Measurements from ENCODE around the gene MXRA7.

The MXRA7 gene

DNA sequence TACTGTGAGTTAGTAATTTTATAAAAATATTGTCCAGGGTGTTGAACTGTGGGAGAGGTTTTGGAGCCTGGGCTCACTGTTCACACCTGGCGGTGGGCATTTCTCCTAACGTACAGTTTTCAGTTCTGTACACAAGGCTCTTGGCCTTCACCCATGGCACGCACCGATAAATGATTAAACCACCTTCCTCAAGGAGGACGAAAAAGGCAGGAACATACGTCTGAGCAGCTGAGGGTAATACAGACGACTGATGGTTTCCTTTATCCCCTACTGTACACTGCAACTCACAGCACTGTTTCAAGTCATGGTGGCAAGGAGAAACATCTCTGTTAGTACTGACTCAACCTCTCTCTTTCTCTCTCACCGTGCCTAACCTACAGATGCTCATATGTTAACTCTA lies 65.8 kb downstream of the MXRA7 start:
- H3K9me3 ChIP-seq (replicated peaks in 1 of 2; ENCODE audit: control insufficient read depth in 2 of 2, insufficient read depth in 1 of 2, low read depth in 1 of 2, low read length in 2 of 2), result peaks cover 0 to 9% of the 10 kb centered on the region in 2 donors
- H3K36me3 ChIP-seq (replicated peaks in 1 of 2; ENCODE audit: control insufficient read depth in 2 of 2, insufficient read depth in 2 of 2, low read length in 2 of 2), result no peaks in the 10 kb centered on the region
- no peak overlapping the region for H3K27ac ChIP-seq (replicated peaks; ENCODE audit: low read length)
- no peak overlapping the region for H3K18ac ChIP-seq (ENCODE audit: low read length)
- H3K14ac ChIP-seq (ENCODE audit: low read length), result no peak overlapping the region
- H2AFZ ChIP-seq (ENCODE audit: low read length), result no peak overlapping the region
- H3K4me3 ChIP-seq (ENCODE audit: low read length in 2 of 2), result no peak overlapping the region
- H3K23ac ChIP-seq (ENCODE audit: low read depth, low read length, poor library complexity), result no peak overlapping the region
- no peak overlapping the region for H2AK5ac ChIP-seq (ENCODE audit: low read depth, low read length)
- H3K4ac ChIP-seq (ENCODE audit: low read length), result no peak overlapping the region
- peaks cover 4 to 7% of the 10 kb centered on the region in 2 donors for H3K4me1 ChIP-seq (ENCODE audit: control insufficient read depth in 2 of 2, insufficient read depth in 1 of 2, low read depth in 1 of 2, low read length in 2 of 2)
- no peak overlapping the region for H2BK5ac ChIP-seq (ENCODE audit: low read length)
- H3K79me1 ChIP-seq (ENCODE audit: low read depth, low read length), result no peaks in the 10 kb centered on the region
- no peak overlapping the region for H4K8ac ChIP-seq (ENCODE audit: low read depth, low read length)
- no peak overlapping the region for H4K91ac ChIP-seq (ENCODE audit: low read depth, low read length, poor library complexity)
- peaks cover 0 to 3% (median 3%) of the 10 kb centered on the region in 3 experiments for H3K27me3 ChIP-seq (ENCODE audit: control insufficient read depth in 3 of 3, insufficient read depth in 3 of 3, low read depth in 1 of 3, low read length in 3 of 3)
- no peak overlapping the region for H2BK15ac ChIP-seq (ENCODE audit: low read length)
- no peak overlapping the region for H3K9ac ChIP-seq (ENCODE audit: low read depth, low read length, poor library complexity)
- H3K4me2 ChIP-seq (ENCODE audit: insufficient read depth, low read length, poor library complexity, severe bottlenecking), result no peak overlapping the region
- DNase-seq (ENCODE audit: low spot score), result no peak
- H2BK120ac ChIP-seq (ENCODE audit: low read depth, low read length), result no peak overlapping the region
- no peak overlapping the region for H2BK12ac ChIP-seq (ENCODE audit: low read length)
- no CpG with 5 or more reads among the region's 8 CpGs for WGBS, 2 donors (ENCODE audit: extremely low coverage in 2 of 2, insufficient read length in 2 of 2, insufficient replicate concordance in 1 of 2)

GRCh38 chr17:76643553-76644148 lies 67.1 kb downstream of the MXRA7 start, which contains the start of gene ST6GALNAC1:
Gene ST6GALNAC1, minus strand, starts transcription at chr17:76643757. Its CDS starts 119 bp downstream, at chr17:76643638.
- no peak within 1 kb of the TSS for H3K4me3 ChIP-seq (ENCODE audit: low read length in 2 of 2)
- H3K4me2 ChIP-seq (ENCODE audit: insufficient read depth, low read length, poor library complexity, severe bottlenecking), result no peak within 1 kb of the TSS
- no peak for DNase-seq (ENCODE audit: low spot score)
- H2BK5ac ChIP-seq (ENCODE audit: low read length), result no peak within 1 kb of the TSS
- H3K27me3 ChIP-seq (ENCODE audit: control insufficient read depth in 3 of 3, insufficient read depth in 3 of 3, low read depth in 1 of 3, low read length in 3 of 3), result peaks cover 0 to 3% (median 3%) of the 10 kb centered on the region in 3 experiments
- peak within 1 kb of the TSS; percentile 36 for H2AFZ ChIP-seq (ENCODE audit: low read length)
- no peak within 1 kb of the TSS for H3K27ac ChIP-seq (replicated peaks; ENCODE audit: low read length)
- H2BK120ac ChIP-seq (ENCODE audit: low read depth, low read length), result no peak within 1 kb of the TSS
- H3K79me1 ChIP-seq (ENCODE audit: low read depth, low read length), result no peaks in the 10 kb centered on the region
- peak within 1 kb of the TSS; percentile 47 for H3K9ac ChIP-seq (ENCODE audit: low read depth, low read length, poor library complexity)
- H3K36me3 ChIP-seq (replicated peaks in 1 of 2; ENCODE audit: control insufficient read depth in 2 of 2, insufficient read depth in 2 of 2, low read length in 2 of 2), result no peaks in the 10 kb centered on the region
- no peak within 1 kb of the TSS for H2BK15ac ChIP-seq (ENCODE audit: low read length)
- no peak within 1 kb of the TSS for H3K14ac ChIP-seq (ENCODE audit: low read length)
- no peak within 1 kb of the TSS for H2BK12ac ChIP-seq (ENCODE audit: low read length)
- H3K18ac ChIP-seq (ENCODE audit: low read length), result no peak within 1 kb of the TSS
- no peak within 1 kb of the TSS for H4K8ac ChIP-seq (ENCODE audit: low read depth, low read length)
- H3K4ac ChIP-seq (ENCODE audit: low read length), result no peak within 1 kb of the TSS
- H3K9me3 ChIP-seq (replicated peaks in 1 of 2; ENCODE audit: control insufficient read depth in 2 of 2, insufficient read depth in 1 of 2, low read depth in 1 of 2, low read length in 2 of 2), result peaks cover 0 to 9% of the 10 kb centered on the region in 2 donors
- H3K23ac ChIP-seq (ENCODE audit: low read depth, low read length, poor library complexity), result no peak within 1 kb of the TSS
- no peak within 1 kb of the TSS for H2AK5ac ChIP-seq (ENCODE audit: low read depth, low read length)
- no CpG with 5 or more reads among the region's 7 CpGs for WGBS, 2 donors (ENCODE audit: extremely low coverage in 2 of 2, insufficient read length in 2 of 2, insufficient replicate concordance in 1 of 2)
- peaks cover 6 to 7% of the 10 kb centered on the region in 2 donors for H3K4me1 ChIP-seq (ENCODE audit: control insufficient read depth in 2 of 2, insufficient read depth in 1 of 2, low read depth in 1 of 2, low read length in 2 of 2)
- H4K91ac ChIP-seq (ENCODE audit: low read depth, low read length, poor library complexity), result no peak within 1 kb of the TSS

DNA sequence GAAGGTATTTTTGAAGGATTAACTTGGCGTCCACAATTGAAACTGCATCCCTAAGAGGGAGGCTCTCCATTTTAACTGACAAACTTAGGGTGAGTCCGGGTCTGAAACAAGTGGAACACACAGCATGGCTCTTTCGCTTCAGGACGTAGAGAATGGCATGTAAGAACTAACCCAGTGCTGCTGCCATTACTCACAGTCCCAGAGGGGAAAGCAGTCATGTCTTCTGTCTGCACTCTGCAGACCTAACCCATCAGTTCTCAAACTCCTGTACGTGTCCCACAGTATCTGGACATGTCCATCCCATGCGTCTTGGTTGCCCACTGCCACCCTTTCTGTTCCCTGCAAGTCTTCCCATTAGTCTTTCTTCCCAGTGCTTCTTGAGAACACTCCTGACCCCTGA lies 67.8 kb downstream of the MXRA7 start:
- Histone ChIP-seq H2BK12ac (ENCODE audit: low read length) (no peak overlapping the region), H2BK5ac (ENCODE audit: low read length) (no peak overlapping the region), H4K8ac (ENCODE audit: low read depth, low read length) (no peak overlapping the region), H4K91ac (ENCODE audit: low read depth, low read length, poor library complexity) (no peak overlapping the region), H2AFZ (ENCODE audit: low read length) (peak overlapping the region; percentile 36), H3K4me1 (ENCODE audit: control insufficient read depth in 2 of 2, insufficient read depth in 1 of 2, low read depth in 1 of 2, low read length in 2 of 2) (peaks cover 6 to 7% of the 10 kb centered on the region in 2 donors), H3K9me3 (replicated peaks in 1 of 2; ENCODE audit: control insufficient read depth in 2 of 2, insufficient read depth in 1 of 2, low read depth in 1 of 2, low read length in 2 of 2) (peaks cover 0 to 9% of the 10 kb centered on the region in 2 donors), H3K27ac (replicated peaks; ENCODE audit: low read length) (no peak overlapping the region), H3K9ac (ENCODE audit: low read depth, low read length, poor library complexity) (peak overlapping the region; percentile 47), H3K27me3 (ENCODE audit: control insufficient read depth in 3 of 3, insufficient read depth in 3 of 3, low read depth in 1 of 3, low read length in 3 of 3) (peaks cover 0 to 3% (median 3%) of the 10 kb centered on the region in 3 experiments), H3K4me2 (ENCODE audit: insufficient read depth, low read length, poor library complexity, severe bottlenecking) (no peak overlapping the region), H3K79me1 (ENCODE audit: low read depth, low read length) (no peaks in the 10 kb centered on the region), H3K4ac (ENCODE audit: low read length) (no peak overlapping the region), H2AK5ac (ENCODE audit: low read depth, low read length) (no peak overlapping the region), H3K23ac (ENCODE audit: low read depth, low read length, poor library complexity) (no peak overlapping the region), H3K14ac (ENCODE audit: low read length) (no peak overlapping the region), H2BK120ac (ENCODE audit: low read depth, low read length) (no peak overlapping the region), H3K18ac (ENCODE audit: low read length) (no peak overlapping the region), H3K4me3 (ENCODE audit: low read length in 2 of 2) (no peak overlapping the region), H2BK15ac (ENCODE audit: low read length) (no peak overlapping the region), H3K36me3 (replicated peaks in 1 of 2; ENCODE audit: control insufficient read depth in 2 of 2, insufficient read depth in 2 of 2, low read length in 2 of 2) (no peaks in the 10 kb centered on the region)
- DNase-seq (ENCODE audit: low spot score), result no peak
- WGBS, 2 donors (ENCODE audit: extremely low coverage in 2 of 2, insufficient read length in 2 of 2, insufficient replicate concordance in 1 of 2), result no CpG with 5 or more reads among the region's 6 CpGs

- no peak overlapping the region for H2BK15ac ChIP-seq (ENCODE audit: low read length)
- H4K91ac ChIP-seq (ENCODE audit: low read depth, low read length, poor library complexity), result no peak overlapping the region
- no peak overlapping the region for H3K9ac ChIP-seq (ENCODE audit: low read depth, low read length, poor library complexity)
- no CpG with 5 or more reads among the region's 5 CpGs for WGBS, 2 donors (ENCODE audit: extremely low coverage in 2 of 2, insufficient read length in 2 of 2, insufficient replicate concordance in 1 of 2)
- H3K23ac ChIP-seq (ENCODE audit: low read depth, low read length, poor library complexity), result no peak overlapping the region
- H3K79me1 ChIP-seq (ENCODE audit: low read depth, low read length), result no peaks in the 10 kb centered on the region
- no peak overlapping the region for H3K14ac ChIP-seq (ENCODE audit: low read length)
- H3K18ac ChIP-seq (ENCODE audit: low read length), result no peak overlapping the region
- no peak overlapping the region for H3K4me3 ChIP-seq (ENCODE audit: low read length in 2 of 2)
- H3K27ac ChIP-seq (replicated peaks; ENCODE audit: low read length), result no peak overlapping the region
- peaks cover 0 to 3% (median 3%) of the 10 kb centered on the region in 3 experiments for H3K27me3 ChIP-seq (ENCODE audit: control insufficient read depth in 3 of 3, insufficient read depth in 3 of 3, low read depth in 1 of 3, low read length in 3 of 3)
- DNase-seq (ENCODE audit: low spot score), result no peak
- H3K4me1 ChIP-seq (ENCODE audit: control insufficient read depth in 2 of 2, insufficient read depth in 1 of 2, low read depth in 1 of 2, low read length in 2 of 2), result peaks cover 10 to 15% of the 10 kb centered on the region in 2 donors
- H2BK120ac ChIP-seq (ENCODE audit: low read depth, low read length), result no peak overlapping the region
- H3K36me3 ChIP-seq (replicated peaks in 1 of 2; ENCODE audit: control insufficient read depth in 2 of 2, insufficient read depth in 2 of 2, low read length in 2 of 2), result no peaks in the 10 kb centered on the region
- H2AK5ac ChIP-seq (ENCODE audit: low read depth, low read length), result no peak overlapping the region
- H4K8ac ChIP-seq (ENCODE audit: low read depth, low read length), result no peak overlapping the region
- H3K4ac ChIP-seq (ENCODE audit: low read length), result no peak overlapping the region
- no peak overlapping the region for H2AFZ ChIP-seq (ENCODE audit: low read length)
- H2BK12ac ChIP-seq (ENCODE audit: low read length), result no peak overlapping the region
- peaks cover 0 to 9% of the 10 kb centered on the region in 2 donors for H3K9me3 ChIP-seq (replicated peaks in 1 of 2; ENCODE audit: control insufficient read depth in 2 of 2, insufficient read depth in 1 of 2, low read depth in 1 of 2, low read length in 2 of 2)
- no peak overlapping the region for H3K4me2 ChIP-seq (ENCODE audit: insufficient read depth, low read length, poor library complexity, severe bottlenecking)
- no peak overlapping the region for H2BK5ac ChIP-seq (ENCODE audit: low read length)
Observed at GRCh38 chr17:76642032-76642561, 68.7 kb downstream of the MXRA7 start.
